Smooth muscle cell (in vitro differentiated cells): ENCODE measurements around the gene CNOT3. TPM values are rescaled to one million over a fixed set of nuclear protein-coding genes. Genes with fewer than 3 reads are reported as not detected.
"Not testable (repeated sequence)": the region's sequence is repeated elsewhere in the genome, so short reads cannot be mapped to it uniquely, and the experiment has no call there.

Experiments
- DNase-seq: peaks from one replicate; lab custom pipeline; 2025; ENCODE audit not compliant: unreplicated experiment; lab: John Stamatoyannopoulos, UW
- H2AFZ ChIP-seq: fragments of 200-600 bp; sonication (generic); 2 replicates; pipeline ENCODE4 v1.6.0; 2016; ENCODE audit warnings: antibody characterized with exemption, low read depth, mild to moderate bottlenecking
- H3F3A ChIP-seq: fragments of 200-600 bp; sonication (generic); 2 replicates; pipeline ENCODE4 v1.6.0; 2017; ENCODE audit warnings: antibody characterized with exemption, low read depth
- H3K27ac ChIP-seq: fragments of 200-600 bp; sonication (generic); 2 replicates; pipeline ENCODE4 v1.5.1; 2016; ENCODE audit warnings: low read depth, mild to moderate bottlenecking
- H3K27me3 ChIP-seq: fragments of 200-600 bp; sonication (generic); 2 replicates; pipeline ENCODE4 v1.6.1; 2016; ENCODE audit warnings: low read depth, mild to moderate bottlenecking
- H3K36me3 ChIP-seq: fragments of 200-600 bp; sonication (generic); 2 replicates; pipeline ENCODE4 v1.5.1; 2016; ENCODE audit warnings: low read depth
- H3K4me1 ChIP-seq: fragments of 200-600 bp; sonication (generic); 2 replicates; pipeline ENCODE4 v1.5.1; 2016; ENCODE audit warnings: low read depth
- H3K4me2 ChIP-seq: fragments of 200-600 bp; sonication (generic); 2 replicates; pipeline ENCODE4 v1.6.0; 2016; ENCODE audit warnings: mild to moderate bottlenecking
- H3K4me3 ChIP-seq: fragments of 200-600 bp; sonication (generic); 2 replicates; pipeline ENCODE4 v1.5.1; 2016; ENCODE audit warnings: mild to moderate bottlenecking
- H3K79me2 ChIP-seq: fragments of 200-600 bp; sonication (generic); 2 replicates; pipeline ENCODE4 v1.6.0; 2016; ENCODE audit warnings: low read depth, mild to moderate bottlenecking
- H3K9ac ChIP-seq: fragments of 200-600 bp; sonication (generic); 2 replicates; pipeline ENCODE4 v1.6.0; 2016; ENCODE audit warnings: low read depth
- H3K9me3 ChIP-seq: fragments of 200-600 bp; sonication (generic); replicated peaks from 2 replicates; pipeline ENCODE4 v1.5.1; 2016; ENCODE audit warnings: low read depth
- H4K20me1 ChIP-seq: fragments of 200-600 bp; sonication (generic); 2 replicates; pipeline ENCODE4 v1.6.0; 2016; ENCODE audit warnings: low read depth
- WGBS: methylation state at CpG from one replicate; pipeline ENCODE4 v1.1.7; 2016; ENCODE audit warnings: low lambda C conversion rate; 5-methylcytosine and 5-hydroxymethylcytosine counted together
- polyA plus RNA-seq: library from polyadenylated mRNA; unstranded; fragments of >200 nt; fragmentation: Nextera tagmentation; extraction: Ambion mirVana; gene quantifications from 2 replicates; pipeline ENCODE4 v1.2.1, GENCODE V29; 2016
- total RNA-seq: library from RNA; depleted of rRNA; stranded (reverse); fragments of >200 nt; gene quantifications from 2 replicates; pipeline ENCODE4 v1.2.3, GENCODE V29; 2014
- TF ChIP-seq, protein P1 (sequence below): fragments of 200-600 bp; sonication (generic); IDR thresholded peaks from 2 replicates; pipeline ENCODE4 v1.5.1; 2017; ENCODE audit warnings: borderline replicate concordance, mild to moderate bottlenecking, antibody characterized with exemption; ENCODE audit not compliant: insufficient read depth, poor library complexity, severe bottlenecking

Gene CNOT3
- total and polyA plus RNA-seq, 2 experiments from 2014 or later = 12.4 to 31.4 TPM

DNA sequence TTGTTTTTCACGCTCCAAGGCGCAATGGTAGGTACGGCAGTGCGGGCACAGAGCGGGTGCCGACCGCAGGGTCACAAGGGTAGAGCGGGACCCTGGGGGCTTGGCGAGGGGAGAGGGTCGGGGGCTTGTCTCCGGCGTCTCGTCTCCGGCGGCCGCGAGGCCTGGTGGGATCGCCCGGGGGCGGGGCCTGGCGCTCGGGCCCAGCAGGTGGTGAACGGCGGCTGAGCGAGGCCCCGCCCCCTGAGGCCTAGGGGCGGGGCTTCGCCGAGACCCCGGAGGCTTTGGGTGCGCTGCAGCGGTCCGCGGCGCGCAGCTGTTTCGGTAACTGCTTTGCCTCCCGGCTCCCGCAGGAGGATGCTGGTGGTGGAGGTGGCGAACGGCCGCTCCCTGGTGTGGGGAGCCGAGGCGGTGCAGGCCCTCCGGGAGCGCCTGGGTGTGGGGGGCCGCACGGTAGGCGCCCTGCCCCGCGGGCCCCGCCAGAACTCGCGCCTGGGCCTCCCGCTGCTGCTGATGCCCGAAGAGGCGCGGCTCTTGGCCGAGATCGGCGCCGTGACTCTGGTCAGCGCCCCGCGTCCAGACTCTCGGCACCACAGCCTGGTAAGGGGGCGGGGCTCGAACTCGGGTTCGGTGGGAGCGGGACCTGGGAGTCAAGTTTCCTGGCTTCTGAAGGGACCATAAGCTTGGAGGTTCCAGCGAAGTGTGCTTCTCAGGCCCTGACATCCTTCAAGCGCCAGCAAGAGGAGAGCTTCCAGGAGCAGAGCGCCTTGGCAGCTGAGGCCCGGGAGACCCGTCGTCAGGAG is 53.6 kb downstream of the CNOT3 start, which contains the start of gene TSEN34:
Gene TSEN34, plus strand, starts transcription at position 298 of the 800 bp plus-strand sequence. Its CDS starts 57 bp downstream, at position 355.
- no peaks in the 10 kb centered on the region for H3K9me3 ChIP-seq
- H4K20me1 ChIP-seq = peaks cover 16% of the 10 kb centered on the region
- peaks cover 6% of the 10 kb centered on the region for H3K4me1 ChIP-seq
- H2AFZ ChIP-seq = peak within 1 kb of the TSS; percentile 77
- H3K36me3 ChIP-seq = no peaks in the 10 kb centered on the region
- H3K9ac ChIP-seq = peak within 1 kb of the TSS; percentile 96
- H3K27me3 ChIP-seq = no peaks in the 10 kb centered on the region
- TF ChIP-seq, protein P1, sequence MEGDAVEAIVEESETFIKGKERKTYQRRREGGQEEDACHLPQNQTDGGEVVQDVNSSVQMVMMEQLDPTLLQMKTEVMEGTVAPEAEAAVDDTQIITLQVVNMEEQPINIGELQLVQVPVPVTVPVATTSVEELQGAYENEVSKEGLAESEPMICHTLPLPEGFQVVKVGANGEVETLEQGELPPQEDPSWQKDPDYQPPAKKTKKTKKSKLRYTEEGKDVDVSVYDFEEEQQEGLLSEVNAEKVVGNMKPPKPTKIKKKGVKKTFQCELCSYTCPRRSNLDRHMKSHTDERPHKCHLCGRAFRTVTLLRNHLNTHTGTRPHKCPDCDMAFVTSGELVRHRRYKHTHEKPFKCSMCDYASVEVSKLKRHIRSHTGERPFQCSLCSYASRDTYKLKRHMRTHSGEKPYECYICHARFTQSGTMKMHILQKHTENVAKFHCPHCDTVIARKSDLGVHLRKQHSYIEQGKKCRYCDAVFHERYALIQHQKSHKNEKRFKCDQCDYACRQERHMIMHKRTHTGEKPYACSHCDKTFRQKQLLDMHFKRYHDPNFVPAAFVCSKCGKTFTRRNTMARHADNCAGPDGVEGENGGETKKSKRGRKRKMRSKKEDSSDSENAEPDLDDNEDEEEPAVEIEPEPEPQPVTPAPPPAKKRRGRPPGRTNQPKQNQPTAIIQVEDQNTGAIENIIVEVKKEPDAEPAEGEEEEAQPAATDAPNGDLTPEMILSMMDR = no peak
- peaks cover 11% of the 10 kb centered on the region for H3F3A ChIP-seq
- peak; percentile 98 for DNase-seq
- peak within 1 kb of the TSS; percentile 78 for H3K4me3 ChIP-seq
- WGBS = 3% methylated on average over 63 of the region's 77 CpGs
- H3K4me2 ChIP-seq = peak within 1 kb of the TSS; percentile 84
- H3K27ac ChIP-seq = peak within 1 kb of the TSS; percentile 98
- H3K79me2 ChIP-seq = peaks cover 33% of the 10 kb centered on the region

DNA sequence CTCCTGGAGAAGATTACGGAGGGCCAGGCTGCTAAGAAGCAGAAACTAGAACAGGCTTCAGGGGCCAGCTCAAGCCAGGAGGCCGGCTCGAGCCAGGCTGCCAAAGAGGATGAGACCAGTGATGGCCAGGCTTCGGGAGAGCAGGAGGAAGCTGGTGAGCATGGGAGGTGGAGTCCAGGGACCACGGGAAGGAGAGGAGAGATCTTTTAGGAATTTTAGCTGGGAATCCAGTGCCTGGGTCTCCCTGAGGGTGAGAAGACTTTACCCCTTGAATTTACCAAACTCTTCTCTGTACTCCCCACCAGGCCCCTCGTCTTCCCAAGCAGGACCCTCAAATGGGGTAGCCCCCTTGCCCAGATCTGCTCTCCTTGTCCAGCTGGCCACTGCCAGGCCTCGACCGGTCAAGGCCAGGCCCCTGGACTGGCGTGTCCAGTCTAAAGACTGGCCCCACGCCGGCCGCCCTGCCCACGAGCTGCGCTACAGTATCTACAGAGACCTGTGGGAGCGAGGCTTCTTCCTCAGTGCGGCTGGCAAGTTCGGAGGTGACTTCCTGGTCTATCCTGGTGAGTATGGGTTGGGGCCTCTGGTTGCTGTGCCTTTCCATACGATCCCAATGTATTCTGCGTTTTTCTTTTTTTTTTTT is 54.4 kb downstream of the CNOT3 start:
- 56% methylated on average over 19 of the region's 19 CpGs for WGBS

DNA sequence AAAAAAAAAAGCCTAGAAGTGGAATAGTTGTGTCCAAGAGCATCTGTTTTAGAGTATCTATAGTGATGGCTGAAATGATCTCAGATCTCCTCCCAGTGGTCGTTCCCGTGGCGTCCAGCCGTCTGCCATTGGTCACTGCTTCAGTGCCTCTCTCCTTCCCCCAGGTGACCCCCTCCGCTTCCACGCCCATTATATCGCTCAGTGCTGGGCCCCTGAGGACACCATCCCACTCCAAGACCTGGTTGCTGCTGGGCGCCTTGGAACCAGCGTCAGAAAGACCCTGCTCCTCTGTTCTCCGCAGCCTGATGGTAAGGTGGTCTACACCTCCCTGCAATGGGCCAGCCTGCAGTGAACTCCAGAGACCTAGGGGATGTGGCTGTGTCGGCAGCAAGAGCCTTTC is 55.4 kb downstream of the CNOT3 start:
- Histone ChIP-seq H4K20me1 (peaks cover 4% of the 10 kb centered on the region), H2AFZ (no peak overlapping the region), H3K9me3 (no peaks in the 10 kb centered on the region), H3K4me2 (no peak overlapping the region), H3K27me3 (no peaks in the 10 kb centered on the region), H3K36me3 (no peaks in the 10 kb centered on the region), H3K9ac (no peak overlapping the region), H3K27ac (no peak overlapping the region), H3K4me1 (peaks cover 5% of the 10 kb centered on the region), H3K4me3 (no peak overlapping the region), H3K79me2 (peaks cover 25% of the 10 kb centered on the region), H3F3A (peaks cover 11% of the 10 kb centered on the region)
- 97% methylated on average over 11 of the region's 11 CpGs for WGBS
- TF ChIP-seq, protein P1 = no peak
- no peak for DNase-seq

More for the DNA sequence above, 54.4 kb downstream of the CNOT3 start:
- Histone ChIP-seq H3K27me3 (no peaks in the 10 kb centered on the region), H3K27ac (peak overlapping the region; percentile 98), H3K9me3 (no peaks in the 10 kb centered on the region), H3K4me1 (peaks cover 6% of the 10 kb centered on the region), H3K36me3 (no peaks in the 10 kb centered on the region), H3K4me3 (peak overlapping the region; percentile 78), H3K9ac (peak overlapping the region; percentile 96), H3K4me2 (peak overlapping the region; percentile 84), H3F3A (peaks cover 11% of the 10 kb centered on the region), H4K20me1 (peaks cover 9% of the 10 kb centered on the region), H3K79me2 (peaks cover 32% of the 10 kb centered on the region), H2AFZ (peak overlapping the region; percentile 39)
- TF ChIP-seq, protein P1 = no peak
- no peak for DNase-seq

DNA sequence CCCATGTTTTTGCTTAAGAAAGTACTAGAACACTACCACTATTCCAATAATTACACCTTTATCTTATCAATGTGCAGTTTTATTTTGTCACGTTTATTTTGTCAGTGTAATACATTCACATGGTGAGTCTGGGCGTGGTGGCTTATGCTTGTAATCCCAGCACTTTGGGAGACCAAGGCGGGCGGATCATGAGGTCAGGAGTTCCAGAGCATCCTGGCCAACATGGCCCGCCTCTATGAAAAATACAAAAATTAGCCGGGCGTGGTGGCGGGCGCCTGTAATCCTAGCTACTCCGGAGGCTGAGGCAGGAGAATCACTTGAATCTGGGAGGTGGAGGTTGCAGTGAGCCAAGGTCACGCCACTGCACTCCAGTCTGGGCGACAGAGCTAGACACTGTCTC is 56.9 kb downstream of the CNOT3 start:
- H3K9me3 ChIP-seq, H3K36me3 ChIP-seq, H4K20me1 ChIP-seq, DNase-seq, H3K27me3 ChIP-seq, H3K4me3 ChIP-seq, H3K9ac ChIP-seq, H3K4me1 ChIP-seq, H3K4me2 ChIP-seq, H3K27ac ChIP-seq, H2AFZ ChIP-seq: not testable (repeated sequence)
- H3K79me2 ChIP-seq = peaks cover 18% of the 10 kb centered on the region
- WGBS = 97% methylated on average over 12 of the region's 12 CpGs
- peaks cover 16% of the 10 kb centered on the region for H3F3A ChIP-seq
